HUES6 (cell line): ENCODE measurements around the gene FAM149A.

ENCODE experiments used
- H3K27ac ChIP-seq: 2 replicates; pipeline ENCODE4 v1.7.0; 2013; ENCODE audit warnings: low read depth, mild to moderate bottlenecking, low read length, inconsistent platforms
- H3K27me3 ChIP-seq: 2 replicates; pipeline ENCODE4 v1.6.1; 2013; ENCODE audit warnings: low read length; ENCODE audit not compliant: control insufficient read depth, insufficient read depth
- H3K36me3 ChIP-seq: 2 replicates; pipeline ENCODE4 v1.6.1; 2013; ENCODE audit warnings: low read length; ENCODE audit not compliant: control insufficient read depth, insufficient read depth
- H3K4me1 ChIP-seq: 2 replicates; pipeline ENCODE4 v1.6.1; 2013; ENCODE audit warnings: low read length; ENCODE audit not compliant: control insufficient read depth, insufficient read depth
- H3K4me3 ChIP-seq: 2 replicates; pipeline ENCODE4 v1.5.1; 2013; ENCODE audit warnings: low read depth, low read length
- H3K9ac ChIP-seq: one replicate; pipeline ENCODE4 v1.6.1; 2013; ENCODE audit warnings: mild to moderate bottlenecking, low read length
- H3K9me3 ChIP-seq: 2 replicates; pipeline ENCODE4 v1.6.1; 2013; ENCODE audit warnings: low read depth, low read length; ENCODE audit not compliant: control insufficient read depth, insufficient read depth

FAM149A gene

GRCh38 chr4:186104114-186104889 lies at the start of gene FAM149A:
FAM149A (plus strand) TSS chr4:186104704.
- peaks cover 41% of the 10 kb centered on the region for H3K27me3 ChIP-seq
- H3K9me3 ChIP-seq = no peaks in the 10 kb centered on the region
- H3K4me1 ChIP-seq = peaks cover 12% of the 10 kb centered on the region
- H3K4me3 ChIP-seq = peak within 1 kb of the TSS; percentile 63
- H3K27ac ChIP-seq = no peak within 1 kb of the TSS
- H3K9ac ChIP-seq = peak within 1 kb of the TSS; percentile 31
- no peaks in the 10 kb centered on the region for H3K36me3 ChIP-seq

GRCh38 chr4:186058253-186058979 lies 46.1 kb upstream of the FAM149A start:
- no peak overlapping the region for H3K4me3 ChIP-seq
- no peaks in the 10 kb centered on the region for H3K27me3 ChIP-seq
- H3K27ac ChIP-seq = no peak overlapping the region
- H3K4me1 ChIP-seq = no peaks in the 10 kb centered on the region
- H3K9ac ChIP-seq = no peak overlapping the region
- no peaks in the 10 kb centered on the region for H3K9me3 ChIP-seq
- no peaks in the 10 kb centered on the region for H3K36me3 ChIP-seq

DNA sequence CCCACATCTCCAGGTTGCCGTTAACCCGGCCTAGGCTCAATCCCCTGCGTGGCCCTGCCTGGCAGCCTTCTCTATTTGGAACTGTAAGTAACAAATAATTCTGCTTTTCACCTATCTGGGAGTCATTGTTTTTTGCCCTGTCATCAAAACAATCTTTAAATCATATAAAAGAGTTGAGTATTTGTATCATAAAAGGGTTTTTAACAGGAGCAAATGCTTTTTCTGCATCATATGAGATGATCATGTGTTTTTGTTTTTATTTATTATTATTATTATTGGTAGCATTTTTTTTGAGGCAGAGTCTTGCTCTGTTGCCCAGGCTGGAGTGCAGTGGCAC lies 45.6 kb upstream of the FAM149A start:
- no peaks in the 10 kb centered on the region for H3K9me3 ChIP-seq
- no peaks in the 10 kb centered on the region for H3K27me3 ChIP-seq
- no peaks in the 10 kb centered on the region for H3K36me3 ChIP-seq
- H3K9ac ChIP-seq = no peak overlapping the region
- H3K4me1 ChIP-seq = no peaks in the 10 kb centered on the region
- no peak overlapping the region for H3K27ac ChIP-seq
- no peak overlapping the region for H3K4me3 ChIP-seq

DNA sequence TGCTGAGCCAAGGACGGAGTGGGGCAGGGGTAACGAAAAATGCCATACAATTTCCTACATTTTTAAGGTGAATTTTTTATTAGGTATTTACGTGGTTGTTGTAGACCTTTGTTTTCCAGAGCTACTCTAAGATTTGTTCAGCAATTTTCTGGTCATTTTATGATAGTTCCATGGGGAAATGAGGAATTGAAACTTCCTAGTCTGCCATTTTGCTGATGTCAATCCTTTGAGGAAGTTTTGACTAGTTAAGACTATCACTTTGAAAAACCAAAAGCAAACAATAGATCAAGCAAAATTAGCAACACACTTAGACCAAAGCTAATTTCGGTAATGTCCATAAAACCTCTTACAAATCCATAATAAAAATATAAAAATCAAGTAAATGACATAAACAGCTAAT lies 42.6 kb upstream of the FAM149A start:
- Histone ChIP-seq H3K27ac (no peak overlapping the region), H3K36me3 (no peaks in the 10 kb centered on the region), H3K9me3 (no peaks in the 10 kb centered on the region), H3K4me3 (no peak overlapping the region), H3K4me1 (no peaks in the 10 kb centered on the region), H3K9ac (no peak overlapping the region), H3K27me3 (no peaks in the 10 kb centered on the region)

DNA sequence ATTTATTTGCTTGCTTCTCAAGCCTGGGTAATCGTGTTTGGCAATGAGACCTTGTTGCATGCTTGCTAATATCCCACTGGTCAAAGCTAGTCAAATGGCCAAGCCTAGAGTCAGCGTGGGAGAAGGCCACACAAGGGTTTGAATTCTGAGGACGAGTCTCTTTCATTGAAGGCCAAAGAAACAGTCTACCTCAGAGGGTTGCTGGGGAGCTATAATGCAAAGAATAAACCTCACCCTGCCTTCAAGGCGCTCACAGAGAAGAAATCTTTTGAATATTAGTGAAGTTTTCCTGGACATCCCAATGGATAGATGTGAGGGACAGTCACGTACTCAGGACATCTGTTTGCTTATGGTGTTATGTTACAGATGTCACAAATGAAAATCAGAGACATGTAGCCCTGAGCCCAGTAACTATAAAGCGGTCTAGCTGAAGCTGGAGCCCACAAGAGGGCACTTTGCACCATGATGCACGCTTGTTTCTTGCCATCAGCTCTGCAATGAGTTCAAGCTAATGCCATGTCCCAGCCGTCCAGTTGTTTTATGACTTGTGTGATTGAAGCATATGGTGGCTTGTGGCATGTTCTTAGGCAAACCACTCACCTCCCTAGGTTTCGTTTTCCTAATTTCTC lies 36.6 kb upstream of the FAM149A start:
- Histone ChIP-seq H3K4me3 (no peak overlapping the region), H3K9ac (no peak overlapping the region), H3K27me3 (no peaks in the 10 kb centered on the region), H3K4me1 (peaks cover 15% of the 10 kb centered on the region; the same call in 1 of the 2 replicates), H3K27ac (no peak overlapping the region), H3K36me3 (no peaks in the 10 kb centered on the region), H3K9me3 (no peaks in the 10 kb centered on the region)

DNA sequence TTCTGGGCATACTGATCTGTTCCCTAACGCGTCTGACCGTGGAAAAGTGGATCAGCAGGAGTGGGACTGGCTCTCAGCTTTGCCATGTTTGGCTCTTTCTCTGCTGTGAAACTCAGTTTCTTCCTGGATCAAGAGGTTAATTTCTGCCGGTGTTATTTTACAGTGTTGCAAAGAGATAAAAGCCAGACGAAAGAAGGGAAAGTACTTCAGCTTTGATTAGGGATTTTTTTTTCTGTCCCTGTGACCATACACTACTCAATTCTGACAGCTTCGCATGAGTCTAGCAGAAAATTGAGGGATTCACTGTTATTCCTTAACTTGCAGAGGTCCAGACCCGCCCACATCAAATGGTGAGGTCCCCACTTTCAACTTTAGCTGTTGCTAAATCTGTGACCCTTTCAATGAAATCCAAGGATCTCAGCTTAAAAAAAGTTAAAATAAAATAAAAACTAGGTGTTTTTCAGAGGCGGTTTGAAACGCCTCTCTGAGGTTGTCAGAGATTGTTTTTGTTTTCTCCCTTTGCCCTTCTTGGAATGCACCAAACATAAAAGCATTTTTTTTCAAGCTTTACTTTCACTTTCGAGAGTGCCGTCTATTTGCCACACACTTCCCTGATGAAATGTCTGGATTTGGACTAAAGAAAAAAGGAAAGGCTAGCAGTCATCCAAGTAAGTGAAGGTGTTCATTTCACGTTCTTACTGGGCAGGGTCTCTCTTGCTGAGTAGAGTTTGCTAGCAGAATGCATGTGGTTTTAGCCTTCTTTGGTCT lies 35.7 kb upstream of the FAM149A start, which contains the start of gene TLR3:
Gene TLR3, plus strand, starts transcription at position 576 of the 768 bp plus-strand sequence. CDS start 7,464 bp downstream, outside the sequence.
- no peaks in the 10 kb centered on the region for H3K27me3 ChIP-seq
- H3K9ac ChIP-seq = no peak within 1 kb of the TSS
- no peaks in the 10 kb centered on the region for H3K9me3 ChIP-seq
- H3K27ac ChIP-seq = no peak within 1 kb of the TSS
- no peaks in the 10 kb centered on the region for H3K36me3 ChIP-seq
- H3K4me1 ChIP-seq = peaks cover 15% of the 10 kb centered on the region; the same call in 1 of the 2 replicates
- H3K4me3 ChIP-seq = no peak within 1 kb of the TSS

DNA sequence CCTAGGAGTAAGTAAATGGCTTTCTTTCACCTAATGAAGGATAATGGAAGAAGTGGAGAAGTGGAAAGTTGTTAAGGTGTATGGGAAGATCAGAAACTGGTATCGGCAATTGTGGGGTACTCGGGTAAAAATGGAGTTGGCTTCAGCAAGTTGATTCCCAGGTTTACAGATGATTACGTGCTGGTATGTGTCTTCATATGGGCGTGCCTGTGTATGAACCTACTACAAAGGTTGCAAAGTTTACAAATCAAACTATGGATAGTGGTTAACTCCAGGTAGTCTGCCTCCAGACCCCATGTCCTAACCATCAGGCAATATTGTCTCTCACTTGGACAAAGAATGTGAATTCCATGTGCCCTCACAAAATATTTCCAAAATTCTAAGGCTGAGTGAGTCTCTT lies 34.8 kb upstream of the FAM149A start:
- Histone ChIP-seq H3K36me3 (no peaks in the 10 kb centered on the region), H3K27ac (no peak overlapping the region), H3K4me1 (peaks cover 15% of the 10 kb centered on the region; the same call in 1 of the 2 replicates), H3K9me3 (no peaks in the 10 kb centered on the region), H3K4me3 (no peak overlapping the region), H3K9ac (no peak overlapping the region), H3K27me3 (no peaks in the 10 kb centered on the region)

GRCh38 chr4:186072516-186072915 lies 32.0 kb upstream of the FAM149A start:
- Histone ChIP-seq H3K9me3 (no peaks in the 10 kb centered on the region), H3K4me1 (peaks cover 15% of the 10 kb centered on the region; the same call in 1 of the 2 replicates), H3K4me3 (no peak overlapping the region), H3K27me3 (no peaks in the 10 kb centered on the region), H3K36me3 (no peaks in the 10 kb centered on the region), H3K27ac (no peak overlapping the region), H3K9ac (no peak overlapping the region)

DNA sequence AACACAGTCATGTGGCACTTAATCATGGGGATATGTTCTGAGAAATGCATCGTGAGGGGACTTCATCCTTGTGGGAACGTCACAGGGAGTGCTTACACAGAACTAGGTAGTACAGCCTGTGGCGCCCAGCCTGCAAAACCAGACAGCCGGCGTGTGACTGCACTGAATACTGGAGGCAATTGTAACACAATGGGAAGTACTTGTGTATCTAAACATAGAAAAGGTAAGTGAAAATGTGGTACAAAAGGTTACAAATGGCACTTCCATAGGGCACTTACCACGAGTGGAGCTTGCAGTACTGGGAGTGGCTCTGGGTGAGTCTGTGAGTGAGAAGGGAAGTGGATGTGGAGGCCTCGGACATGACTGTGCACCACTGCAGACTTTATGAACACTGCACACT lies 30.3 kb upstream of the FAM149A start:
- no peak overlapping the region for H3K4me3 ChIP-seq
- no peaks in the 10 kb centered on the region for H3K36me3 ChIP-seq
- no peaks in the 10 kb centered on the region for H3K9me3 ChIP-seq
- no peaks in the 10 kb centered on the region for H3K27me3 ChIP-seq
- peaks cover 11% of the 10 kb centered on the region for H3K4me1 ChIP-seq
- no peak overlapping the region for H3K9ac ChIP-seq
- no peak overlapping the region for H3K27ac ChIP-seq

DNA sequence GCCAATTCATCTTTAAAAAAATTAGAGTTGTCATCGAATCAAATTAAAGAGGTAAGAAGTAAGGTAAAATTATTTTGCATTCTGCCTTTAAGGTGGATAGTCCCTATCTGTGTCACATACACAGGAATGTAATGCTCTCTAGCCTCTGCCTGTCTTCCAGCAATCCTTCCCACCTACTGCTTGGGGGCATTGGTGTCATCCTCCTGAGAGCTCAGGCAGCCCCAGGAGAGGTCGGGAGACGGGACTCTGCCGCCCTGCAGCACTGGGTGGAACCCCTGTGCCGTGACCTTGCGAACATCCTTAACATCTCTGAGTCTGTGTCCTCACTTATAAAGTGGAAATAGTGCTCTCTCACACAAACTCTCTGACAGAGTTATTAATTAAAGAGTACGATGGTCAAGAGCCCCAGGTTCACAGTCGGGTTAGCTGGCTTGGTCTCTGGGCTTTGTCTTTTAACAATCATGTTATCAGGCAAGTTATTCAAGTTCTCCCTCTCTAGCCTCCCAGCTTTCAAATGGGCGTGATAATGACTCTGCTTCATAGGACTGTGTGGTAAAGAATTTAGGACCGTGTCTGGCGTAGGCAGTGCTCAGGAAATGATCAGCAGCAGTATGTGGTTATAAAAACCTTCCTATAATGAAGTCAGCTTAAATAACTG lies 25.4 kb upstream of the FAM149A start:
- Histone ChIP-seq H3K9ac (peak overlapping the region; percentile 1), H3K27ac (no peak overlapping the region), H3K4me3 (peak overlapping the region; percentile 29; the same call in 1 of the 2 replicates)

More for the DNA sequence above, 25.4 kb upstream of the FAM149A start:
- Histone ChIP-seq H3K36me3 (no peaks in the 10 kb centered on the region), H3K27me3 (no peaks in the 10 kb centered on the region), H3K4me1 (peaks cover 23% of the 10 kb centered on the region), H3K9me3 (no peaks in the 10 kb centered on the region)
